ENCODE measurements around the gene DNER.

DNER gene

GRCh38 chr2:229456091-229456490 is 258.3 kb downstream of the DNER start:
- no peak for DNase-seq (ENCODE audit: extremely low read depth, insufficient read length)
- Histone ChIP-seq H3K4me3 (replicated peaks; ENCODE audit: low read depth, low read length) (no peak overlapping the region), H3K27me3 (replicated peaks; ENCODE audit: control insufficient read depth, insufficient read depth, low read length) (no peaks in the 10 kb centered on the region), H3K36me3 (ENCODE audit: control insufficient read depth, insufficient read depth, low read length) (no peaks in the 10 kb centered on the region)
- TF ChIP-seq CTCF (IDR thresholded peaks at IDR 0.05; ENCODE audit: insufficient read depth, low read length, poor library complexity, severe bottlenecking): no peak

GRCh38 chr2:229454934-229455631 is 259.3 kb downstream of the DNER start:
- Histone ChIP-seq H3K27me3 (replicated peaks; ENCODE audit: control insufficient read depth, insufficient read depth, low read length) (no peaks in the 10 kb centered on the region), H3K4me3 (replicated peaks; ENCODE audit: low read depth, low read length) (no peak overlapping the region), H3K36me3 (ENCODE audit: control insufficient read depth, insufficient read depth, low read length) (no peaks in the 10 kb centered on the region)
- no peak for DNase-seq (ENCODE audit: extremely low read depth, insufficient read length)
- no peak for TF ChIP-seq CTCF (IDR thresholded peaks at IDR 0.05; ENCODE audit: insufficient read depth, low read length, poor library complexity, severe bottlenecking)

GRCh38 chr2:229453230-229453629 is 261.1 kb downstream of the DNER start:
- H3K36me3 ChIP-seq (ENCODE audit: control insufficient read depth, insufficient read depth, low read length): no peaks in the 10 kb centered on the region
- TF ChIP-seq CTCF (IDR thresholded peaks at IDR 0.05; ENCODE audit: insufficient read depth, low read length, poor library complexity, severe bottlenecking): no peak
- no peaks in the 10 kb centered on the region for H3K27me3 ChIP-seq (replicated peaks; ENCODE audit: control insufficient read depth, insufficient read depth, low read length)
- no peak for DNase-seq (ENCODE audit: extremely low read depth, insufficient read length)
- no peak overlapping the region for H3K4me3 ChIP-seq (replicated peaks; ENCODE audit: low read depth, low read length)

GRCh38 chr2:229451852-229452251 is 262.5 kb downstream of the DNER start:
- Histone ChIP-seq H3K27me3 (replicated peaks; ENCODE audit: control insufficient read depth, insufficient read depth, low read length) (no peaks in the 10 kb centered on the region), H3K4me3 (replicated peaks; ENCODE audit: low read depth, low read length) (no peak overlapping the region), H3K36me3 (ENCODE audit: control insufficient read depth, insufficient read depth, low read length) (no peaks in the 10 kb centered on the region)
- DNase-seq (ENCODE audit: extremely low read depth, insufficient read length): no peak
- TF ChIP-seq CTCF (IDR thresholded peaks at IDR 0.05; ENCODE audit: insufficient read depth, low read length, poor library complexity, severe bottlenecking): no peak

- no peak for DNase-seq (ENCODE audit: extremely low read depth, insufficient read length)
- TF ChIP-seq CTCF (IDR thresholded peaks at IDR 0.05; ENCODE audit: insufficient read depth, low read length, poor library complexity, severe bottlenecking): no peak
- no peaks in the 10 kb centered on the region for H3K27me3 ChIP-seq (replicated peaks; ENCODE audit: control insufficient read depth, insufficient read depth, low read length)
- no peak overlapping the region for H3K4me3 ChIP-seq (replicated peaks; ENCODE audit: low read depth, low read length)
- no peaks in the 10 kb centered on the region for H3K36me3 ChIP-seq (ENCODE audit: control insufficient read depth, insufficient read depth, low read length)
These were observed 267.1 kb downstream of the DNER start for GRCh38 chr2:229447227-229447626.

- no peak for DNase-seq (ENCODE audit: extremely low read depth, insufficient read length)
- Histone ChIP-seq H3K36me3 (ENCODE audit: control insufficient read depth, insufficient read depth, low read length) (no peaks in the 10 kb centered on the region), H3K27me3 (replicated peaks; ENCODE audit: control insufficient read depth, insufficient read depth, low read length) (no peaks in the 10 kb centered on the region), H3K4me3 (replicated peaks; ENCODE audit: low read depth, low read length) (no peak overlapping the region)
- TF ChIP-seq CTCF (IDR thresholded peaks at IDR 0.05; ENCODE audit: insufficient read depth, low read length, poor library complexity, severe bottlenecking): no peak
These were observed 268.0 kb downstream of the DNER start for GRCh38 chr2:229446350-229446749.

All from GM06990 (cell line).